Measurements from ENCODE around the gene TMED9.
A peak's percentile ranks its signal among the peaks of the same experiment; 100 is the strongest.
"Not testable (repeated sequence)": the region's sequence is repeated elsewhere in the genome, so short reads cannot be mapped to it uniquely, and the experiment has no call there.

The TMED9 gene

DNA sequence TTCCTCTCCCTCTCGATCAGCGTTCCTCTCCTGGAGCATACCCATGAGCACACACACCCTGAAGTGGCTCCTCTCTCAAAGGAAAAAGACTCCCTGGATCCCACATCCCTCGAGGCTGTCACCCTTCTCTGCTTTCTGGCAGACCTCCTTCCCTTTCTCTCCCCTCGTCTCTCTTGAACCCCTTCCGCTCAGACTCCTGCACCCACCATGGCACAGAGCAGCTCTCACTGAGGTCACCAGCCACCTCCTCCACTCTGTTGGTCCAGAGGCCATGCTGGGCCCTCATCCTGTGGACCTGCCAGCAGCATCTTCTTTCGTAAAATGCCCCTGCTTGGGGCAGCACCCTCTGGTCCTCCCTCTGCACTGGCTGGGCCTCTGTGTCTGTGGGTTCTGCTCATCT lies 13.7 kb downstream of the TMED9 start:
- FAIRE-seq (no peak), DNase-seq (ENCODE audit: low spot score) (no peak)

DNA sequence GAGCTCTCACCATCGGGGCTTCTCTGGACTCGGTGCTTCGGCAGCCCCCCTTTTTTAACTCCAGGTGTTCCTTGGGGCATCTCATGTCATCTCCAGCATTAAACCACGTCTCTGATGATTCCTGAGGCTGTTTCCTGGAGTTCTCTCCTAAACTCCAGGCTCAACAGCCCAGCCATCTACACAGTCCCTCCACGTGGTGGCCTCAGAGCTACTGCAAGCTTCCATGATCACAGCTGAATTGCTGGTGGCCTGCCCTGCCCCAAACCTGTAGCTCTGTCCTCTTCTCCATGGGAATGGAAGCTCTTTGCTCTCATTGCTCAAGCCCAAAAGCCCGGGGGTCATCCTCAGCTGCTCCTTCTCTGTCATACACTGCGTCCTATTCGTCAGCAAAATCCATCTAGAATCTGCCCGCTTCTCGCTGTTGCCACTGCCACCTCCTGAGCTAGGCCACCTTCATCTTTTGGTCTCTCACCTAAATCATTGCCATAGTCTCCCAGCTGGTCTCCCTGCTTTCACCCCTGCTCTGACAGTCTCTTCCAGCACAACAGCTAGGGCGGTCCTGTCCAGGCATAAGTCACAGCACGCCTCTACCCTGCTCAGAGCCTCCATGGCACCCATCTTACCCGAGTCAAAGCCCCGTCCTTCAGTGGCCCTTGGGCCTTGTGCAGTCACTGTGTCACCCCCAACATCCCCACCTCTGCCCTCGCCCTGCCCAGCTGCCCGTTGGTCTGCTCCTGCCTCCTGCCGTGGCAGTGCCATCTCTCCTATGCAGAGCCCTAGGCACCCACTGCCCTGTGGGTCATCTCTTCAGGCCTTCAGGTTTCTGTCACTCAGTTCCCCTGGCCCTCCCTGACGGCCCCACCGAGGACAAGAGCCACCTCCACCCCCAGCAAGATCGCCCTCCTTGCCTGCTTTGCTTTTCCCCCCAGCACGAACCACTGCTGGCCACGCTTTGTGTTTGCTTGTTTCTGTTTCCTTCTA lies 14.4 kb downstream of the TMED9 start:
- FAIRE-seq (no peak), DNase-seq (ENCODE audit: low spot score) (no peak)

- DNase-seq (ENCODE audit: low spot score) (no peak), FAIRE-seq (no peak)
These were observed 15.1 kb downstream of the TMED9 start for GRCh38 chr5:177607115-177607451.

DNA sequence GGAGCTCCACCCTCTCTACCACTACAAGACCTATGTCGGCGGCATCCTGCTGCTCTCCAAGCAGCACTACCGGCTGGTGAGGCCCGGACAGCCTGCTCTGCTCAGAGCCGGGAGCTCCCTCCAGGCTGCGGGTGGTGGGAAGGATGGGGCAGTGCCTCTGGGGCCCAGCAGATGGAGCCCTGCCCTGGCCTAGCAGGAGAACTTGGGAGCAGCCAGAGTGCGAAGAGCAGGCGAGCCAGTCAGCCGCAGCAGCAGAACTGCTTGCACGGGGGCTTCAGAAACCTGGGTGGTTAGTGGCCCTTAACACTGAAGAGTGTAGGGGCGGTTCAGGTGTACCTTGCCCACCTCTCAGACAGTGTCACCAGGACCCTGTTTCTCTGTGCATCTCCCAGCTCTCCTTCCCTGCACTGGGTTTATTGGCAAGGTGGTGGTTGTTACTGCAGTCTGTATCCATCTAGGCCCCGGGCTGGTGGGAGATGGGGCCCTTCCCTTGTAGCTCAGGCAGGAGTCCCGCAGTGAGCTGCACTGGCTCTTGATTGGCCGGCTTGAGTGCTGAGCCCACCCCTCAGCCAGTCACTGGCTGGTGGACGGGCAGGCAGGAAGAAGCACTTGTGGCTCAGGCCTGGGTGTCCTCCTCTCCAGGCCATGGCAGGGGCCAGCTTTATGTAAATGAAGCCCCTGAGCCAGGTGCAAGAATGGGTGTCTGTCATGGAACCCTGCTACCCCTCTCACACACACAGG lies 15.6 kb downstream of the TMED9 start:
- DNase-seq (ENCODE audit: low spot score) (peak; percentile 23), FAIRE-seq (no peak)

DNA sequence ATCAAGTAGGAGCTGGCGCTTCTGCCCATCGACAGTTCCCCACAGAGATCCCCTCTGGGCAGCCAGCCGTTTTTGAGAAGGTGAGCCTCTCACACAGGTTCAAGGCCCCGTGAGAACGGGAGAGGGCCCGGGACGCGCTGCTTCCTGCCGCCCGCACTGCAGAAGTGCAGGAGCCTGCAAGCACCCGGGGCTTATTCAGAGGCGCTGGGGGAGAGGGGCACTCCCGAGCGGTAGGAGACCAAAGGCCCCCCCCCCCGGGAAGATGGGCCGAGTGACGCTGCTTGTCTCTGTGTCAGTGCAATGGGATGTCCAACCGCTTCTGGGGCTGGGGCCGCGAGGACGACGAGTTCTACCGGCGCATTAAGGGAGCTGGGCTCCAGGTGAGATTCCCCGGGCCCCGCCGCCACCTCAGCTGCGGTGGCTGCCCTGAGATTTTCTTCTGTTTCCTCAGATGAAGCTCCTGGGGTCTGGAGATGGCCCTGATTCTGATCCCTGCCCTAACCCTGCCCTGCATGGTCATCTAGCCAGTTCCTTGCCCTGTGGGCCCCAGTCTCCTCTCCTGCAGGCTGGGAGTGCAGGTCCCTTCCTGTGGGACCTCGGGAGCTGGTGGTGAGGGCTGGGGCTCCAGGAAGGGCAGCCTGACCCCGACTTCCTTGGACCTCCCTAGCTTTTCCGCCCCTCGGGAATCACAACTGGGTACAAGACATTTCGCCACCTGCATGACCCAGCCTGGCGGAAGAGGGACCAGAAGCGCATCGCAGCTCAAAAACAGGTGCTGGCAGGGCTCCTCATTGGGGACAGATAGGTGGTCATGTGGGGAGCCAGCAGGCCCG lies 16.5 kb downstream of the TMED9 start:
- DNase-seq (ENCODE audit: low spot score) (no peak), FAIRE-seq (no peak)

- no peak for FAIRE-seq
- no peak for DNase-seq (ENCODE audit: low spot score)
These were observed 17.4 kb downstream of the TMED9 start for GRCh38 chr5:177609076-177610059.

- DNase-seq (ENCODE audit: low spot score) (no peak), FAIRE-seq (no peak)
These were observed 18.2 kb downstream of the TMED9 start for GRCh38 chr5:177610131-177610769.

DNA sequence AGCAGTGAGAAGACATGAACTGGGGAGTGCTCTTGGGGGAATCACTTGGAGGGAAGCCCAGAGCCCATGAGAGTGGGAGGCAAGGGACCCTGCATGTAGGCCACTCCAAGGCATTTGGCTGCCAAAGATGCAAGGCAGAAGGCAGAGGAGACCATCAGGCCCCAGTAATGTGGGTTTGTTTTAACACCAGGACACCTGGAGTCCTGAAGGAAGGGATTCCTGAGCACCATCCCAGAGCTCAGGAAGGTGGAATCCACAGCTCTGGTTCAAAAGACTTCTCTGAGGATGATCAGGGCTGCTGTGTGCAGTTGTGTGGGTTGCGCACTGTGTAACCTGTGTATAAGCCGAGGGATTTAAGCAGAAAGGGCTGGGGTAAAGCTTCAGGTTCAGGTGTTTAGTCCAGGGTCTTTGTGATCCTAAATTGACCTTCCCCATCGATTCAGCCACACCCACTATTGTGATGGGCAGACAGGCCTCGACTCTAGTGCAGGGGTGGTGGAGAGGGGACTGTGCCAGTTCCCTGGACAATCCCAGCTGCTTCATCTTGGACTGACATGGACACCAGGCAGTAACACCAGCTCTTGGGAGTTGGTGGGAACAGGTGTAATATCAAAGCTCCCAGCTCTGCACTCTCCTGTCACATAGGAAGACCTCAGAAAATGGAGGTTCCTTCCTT lies 18.9 kb downstream of the TMED9 start:
- no peak for DNase-seq (ENCODE audit: low spot score)
- FAIRE-seq, result no peak

- FAIRE-seq (no peak), DNase-seq (ENCODE audit: low spot score) (no peak)
These were observed 19.6 kb downstream of the TMED9 start for GRCh38 chr5:177611446-177612214.

- FAIRE-seq (no peak), DNase-seq (ENCODE audit: low spot score) (no peak)
These were observed 20.2 kb downstream of the TMED9 start for GRCh38 chr5:177612215-177612673.

DNA sequence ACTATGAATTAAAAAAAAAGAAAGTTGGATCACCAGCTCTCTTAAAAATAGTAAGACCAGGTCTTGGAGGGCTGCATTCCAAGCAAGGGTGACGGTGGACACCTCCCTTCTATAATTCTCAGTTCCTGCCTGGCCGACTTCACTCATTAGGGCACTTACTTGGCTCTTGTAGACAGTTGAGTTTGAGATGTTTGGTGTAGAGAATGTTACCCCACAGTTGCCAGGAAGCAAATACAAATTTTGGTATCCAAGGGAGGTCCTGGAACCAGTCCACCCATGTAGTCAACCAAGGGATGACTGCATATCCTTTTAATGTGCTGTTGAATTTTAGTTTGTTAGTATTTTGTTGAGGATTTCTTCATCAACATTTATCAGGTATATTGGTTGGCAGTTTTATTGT lies 28.6 kb downstream of the TMED9 start:
- FAIRE-seq (no peak), DNase-seq (ENCODE audit: low spot score) (no peak)

DNA sequence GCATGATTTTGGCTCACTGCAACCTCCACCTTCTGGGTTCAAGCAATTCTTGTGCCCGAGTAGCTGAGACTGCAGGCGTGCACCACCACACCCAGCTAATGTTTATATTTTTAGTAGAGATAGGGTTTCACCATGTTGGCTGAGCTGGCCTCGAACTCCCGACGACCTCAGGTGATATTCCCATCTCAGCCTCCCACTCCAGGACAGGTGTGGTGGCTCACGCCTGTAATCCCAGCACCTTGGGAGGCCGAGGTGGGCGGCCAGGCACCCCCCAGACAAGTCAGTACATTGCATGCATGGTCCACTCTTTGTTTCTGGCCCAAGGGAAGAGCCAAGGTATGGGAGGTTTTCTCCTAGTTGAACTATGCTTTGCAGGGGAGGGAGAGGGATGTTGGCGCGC lies 32.2 kb downstream of the TMED9 start:
- not testable (repeated sequence) for DNase-seq (ENCODE audit: low spot score); FAIRE-seq

- not testable (repeated sequence) for DNase-seq (ENCODE audit: low spot score); FAIRE-seq
These were observed 38.2 kb downstream of the TMED9 start for GRCh38 chr5:177630186-177630585.

- not testable (repeated sequence) for DNase-seq (ENCODE audit: low spot score); FAIRE-seq
These were observed 42.9 kb downstream of the TMED9 start for GRCh38 chr5:177634912-177635311.

DNA sequence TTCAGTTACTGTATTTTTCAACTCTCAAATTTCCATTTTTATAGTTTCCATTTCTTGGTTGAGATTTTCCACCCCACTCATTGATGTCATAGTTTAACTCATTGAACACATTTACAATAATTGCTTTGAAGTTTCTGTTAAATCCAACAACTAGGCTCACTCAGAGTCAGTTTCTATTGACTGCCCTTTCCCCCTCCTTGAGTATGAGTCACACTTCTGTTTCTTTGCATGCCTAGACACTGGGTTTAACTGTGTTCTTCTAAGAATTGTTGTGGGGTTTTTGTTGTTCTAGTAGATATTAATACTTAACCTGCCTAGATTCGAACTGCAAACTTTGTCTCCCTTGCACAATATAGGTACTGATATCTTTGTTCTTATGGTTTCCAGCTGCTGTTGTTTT lies 53.5 kb downstream of the TMED9 start:
- FAIRE-seq, result not testable (repeated sequence)

More for the DNA sequence above, 53.5 kb downstream of the TMED9 start:
- not testable (repeated sequence) for DNase-seq (ENCODE audit: low spot score)
